H9 (cell line): ENCODE results near the gene PICALM. TPM values are rescaled to one million over a fixed set of nuclear protein-coding genes. Genes with fewer than 3 reads are reported as not detected.

Experiments
- DNase-seq: peaks from one replicate; pipeline ENCODE4 v3.0.0-alpha.2; 2017
- H2AFZ ChIP-seq: one replicate; pipeline ENCODE4 v1.6.1; 2013; ENCODE audit warnings: mild to moderate bottlenecking, low read length, control low read depth, moderate library complexity
- H2AK5ac ChIP-seq: 2 replicates; pipeline ENCODE4 v1.6.1; 2013; ENCODE audit warnings: low read length, control low read depth, mixed read lengths; ENCODE audit not compliant: insufficient read length
- H2BK120ac ChIP-seq: one replicate; pipeline ENCODE4 v1.6.1; 2013; ENCODE audit warnings: low read depth, mild to moderate bottlenecking, low read length, control low read depth, inconsistent platforms; ENCODE audit not compliant: poor library complexity, severe bottlenecking
- H2BK12ac ChIP-seq: 2 replicates; pipeline ENCODE4 v1.6.1; 2013; ENCODE audit warnings: low read length, control low read depth, mixed read lengths, low read depth; ENCODE audit not compliant: insufficient read length
- H2BK15ac ChIP-seq: 2 replicates; pipeline ENCODE4 v1.6.1; 2013; ENCODE audit warnings: low read depth, low read length, control low read depth
- H2BK20ac ChIP-seq: one replicate; pipeline ENCODE4 v1.6.1; 2013; ENCODE audit warnings: low read depth, mild to moderate bottlenecking, low read length, control low read depth, inconsistent platforms; ENCODE audit not compliant: poor library complexity, severe bottlenecking
- H2BK5ac ChIP-seq: 2 replicates; pipeline ENCODE4 v1.6.1; 2013; ENCODE audit warnings: low read length, control low read depth, mixed read lengths; ENCODE audit not compliant: insufficient read length
- H3K14ac ChIP-seq: 2 replicates; pipeline ENCODE4 v1.6.1; 2013; ENCODE audit warnings: low read length, control low read depth; ENCODE audit not compliant: insufficient read depth
- H3K18ac ChIP-seq: 2 replicates; pipeline ENCODE4 v1.6.1; 2013; ENCODE audit warnings: low read depth, mild to moderate bottlenecking, mixed read lengths, low read length, control low read depth; ENCODE audit not compliant: insufficient read length
- H3K23ac ChIP-seq: 2 replicates; pipeline ENCODE4 v1.6.1; 2013; ENCODE audit warnings: low read length, control low read depth, mixed read lengths, low read depth; ENCODE audit not compliant: insufficient read length
- H3K23me2 ChIP-seq: 2 replicates; pipeline ENCODE4 v1.6.1; 2013; ENCODE audit warnings: low read depth, mild to moderate bottlenecking, mixed read lengths, low read length, control low read depth; ENCODE audit not compliant: insufficient read length, poor library complexity, severe bottlenecking
- H3K27ac ChIP-seq: 2 replicates; pipeline ENCODE4 v1.5.1; 2013; ENCODE audit warnings: low read length, control low read depth, mixed read lengths, low read depth; ENCODE audit not compliant: insufficient read length
- H3K27me3 ChIP-seq: 2 replicates; pipeline ENCODE4 v1.6.1; 2013; ENCODE audit warnings: low read length, control low read depth, inconsistent platforms; ENCODE audit not compliant: insufficient read depth
- H3K4ac ChIP-seq: 2 replicates; pipeline ENCODE4 v1.6.1; 2013; ENCODE audit warnings: low read depth, mild to moderate bottlenecking, control low read depth, inconsistent platforms, low read length, moderate library complexity
- H3K4me1 ChIP-seq: 2 replicates; pipeline ENCODE4 v1.6.1; 2013; ENCODE audit warnings: low read length, control low read depth, inconsistent platforms; ENCODE audit not compliant: insufficient read depth
- H3K4me2 ChIP-seq: 2 replicates; pipeline ENCODE4 v1.6.1; 2013; ENCODE audit warnings: low read length, control low read depth, mixed read lengths; ENCODE audit not compliant: insufficient read length, insufficient read depth
- H3K56ac ChIP-seq: 2 replicates; pipeline ENCODE4 v1.6.1; 2013; ENCODE audit warnings: low read depth, mild to moderate bottlenecking, mixed read lengths, low read length, control low read depth; ENCODE audit not compliant: insufficient read length
- H3K79me1 ChIP-seq: 2 replicates; pipeline ENCODE4 v1.6.1; 2013; ENCODE audit warnings: low read depth, mild to moderate bottlenecking, moderate library complexity, low read length, control low read depth, inconsistent platforms; ENCODE audit not compliant: insufficient read depth, poor library complexity, severe bottlenecking
- H3K79me2 ChIP-seq: 2 replicates; pipeline ENCODE4 v1.6.1; 2013; ENCODE audit warnings: low read length, control low read depth, inconsistent platforms; ENCODE audit not compliant: insufficient read depth
- H3K9ac ChIP-seq: 2 replicates; pipeline ENCODE4 v1.6.1; 2013; ENCODE audit warnings: low read length, control low read depth, mixed read lengths; ENCODE audit not compliant: insufficient read length; ENCODE audit errors: extremely low read depth
- H3K9me3 ChIP-seq: one replicate; pipeline ENCODE4 v1.6.1; 2013; ENCODE audit warnings: low read depth, low read length, inconsistent platforms; ENCODE audit not compliant: control insufficient read depth
- H3T11ph ChIP-seq: one replicate; pipeline ENCODE4 v1.6.1; 2013; ENCODE audit warnings: mild to moderate bottlenecking, low read length, control low read depth, inconsistent platforms
- H4K20me1 ChIP-seq: one replicate; pipeline ENCODE4 v1.6.1; 2013; ENCODE audit not compliant: control insufficient read depth, insufficient read length, insufficient read depth
- H4K5ac ChIP-seq: 2 replicates; pipeline ENCODE4 v1.6.1; 2013; ENCODE audit warnings: low read depth, mild to moderate bottlenecking, mixed read lengths, low read length, control low read depth; ENCODE audit not compliant: insufficient read length
- H4K8ac ChIP-seq: replicated peaks from 2 replicates; pipeline ENCODE4 v1.6.1; 2013; ENCODE audit warnings: low read length, control low read depth, mixed read lengths, low read depth; ENCODE audit not compliant: insufficient read length
- H4K91ac ChIP-seq: 2 replicates; pipeline ENCODE4 v1.6.1; 2013; ENCODE audit warnings: low read depth, mild to moderate bottlenecking, moderate library complexity, mixed read lengths, low read length, control low read depth; ENCODE audit not compliant: insufficient read length
- H3K27ac Mint-ChIP-seq, 3 experiments: 2 replicates in 2 of 3; 3 replicates in 1 of 3; pipeline ENCODE4 v1.8.0; 2020 to 2021; ENCODE audit warnings: mixed read lengths in 3 of 3, mild to moderate bottlenecking in 1 of 3, moderate library complexity in 1 of 3
- H3K27me3 Mint-ChIP-seq: 2 replicates; pipeline ENCODE4 v1.8.0; 2021; ENCODE audit warnings: low read depth, mild to moderate bottlenecking, moderate library complexity, mixed read lengths
- H3K36me3 Mint-ChIP-seq, 3 experiments: 2 replicates in 2 of 3; 3 replicates in 1 of 3; pipeline ENCODE4 v1.8.0; 2020 to 2021; ENCODE audit warnings: low read depth in 3 of 3, mixed read lengths in 3 of 3; ENCODE audit not compliant: insufficient read depth in 1 of 3
- H3K4me1 Mint-ChIP-seq, 2 experiments: 2 replicates each; pipeline ENCODE4 v1.8.0; 2020; ENCODE audit warnings: mixed read lengths in 2 of 2
- H3K4me3 Mint-ChIP-seq, 2 experiments: 2 replicates in 1 of 2; 3 replicates in 1 of 2; pipeline ENCODE4 v1.8.0; 2020 to 2021; ENCODE audit warnings: mild to moderate bottlenecking in 2 of 2, mixed read lengths in 2 of 2, moderate library complexity in 1 of 2
- H3K9me3 Mint-ChIP-seq, 2 experiments: 2 replicates in 1 of 2; 3 replicates in 1 of 2; pipeline ENCODE4 v1.8.0; 2020; ENCODE audit warnings: mild to moderate bottlenecking in 2 of 2, mixed read lengths in 2 of 2, moderate library complexity in 1 of 2
- CTCF ChIP-seq: fragments of 200-600 bp; sonication (generic); conservative IDR thresholded peaks from 3 replicates; pipeline ENCODE4 v1.8.0; 2021; ENCODE audit warnings: antibody characterized with exemption, mild to moderate bottlenecking
- WGBS: extraction: QIAGEN DNeasy Blood & Tissue Kit; methylation state at CpG from one replicate; pipeline ENCODE4 v1.1.7; 2013; ENCODE audit warnings: missing lambda C conversion rate, low lambda C conversion rate, mixed read lengths; ENCODE audit not compliant: insufficient read length; ENCODE audit errors: extremely low coverage; 5-methylcytosine and 5-hydroxymethylcytosine counted together
- total RNA-seq: library from RNA; stranded (reverse); gene quantifications from 2 replicates; pipeline ENCODE4 v1.2.1, GENCODE V29; 2021

PICALM gene
- total RNA-seq, 1 experiment from 2014 or later: 76.4 TPM

GRCh38 chr11:86072211-86072610 is 3.3 kb upstream of the PICALM start:
- H3K27ac Mint-ChIP-seq: no peak overlapping the region
- DNase-seq: no peak
- no CpG with 5 or more reads among the region's 5 CpGs for WGBS

More at GRCh38 chr11:86072211-86072610, 3.3 kb upstream of the PICALM start:
- Histone ChIP-seq H3K9me3 (no peaks in the 10 kb centered on the region), H2BK12ac (no peak overlapping the region), H3K14ac (no peak overlapping the region), H3K4ac (no peak overlapping the region), H4K91ac (no peak overlapping the region), H4K20me1 (no peaks in the 10 kb centered on the region), H3K79me2 (peaks cover 7% of the 10 kb centered on the region; the same call in 1 of the 2 replicates), H3K27me3 (no peaks in the 10 kb centered on the region), H3K18ac (no peak overlapping the region), H4K5ac (no peak overlapping the region), H2AFZ (no peak overlapping the region), H4K8ac (no peak overlapping the region), H3K4me2 (no peak overlapping the region), H3K56ac (no peak overlapping the region), H3K23me2 (peaks cover 2% of the 10 kb centered on the region), H3K79me1 (peaks cover 1% of the 10 kb centered on the region), H3K4me1 (no peaks in the 10 kb centered on the region; the same call in 1 of the 2 replicates), H2BK120ac (no peak overlapping the region), H2BK20ac (no peak overlapping the region), H2BK5ac (no peak overlapping the region), H3K27ac (no peak overlapping the region), H3K23ac (no peak overlapping the region), H3T11ph (no peak overlapping the region), H3K9ac (no peak overlapping the region), H2BK15ac (no peak overlapping the region), H2AK5ac (no peak overlapping the region)
- Mint-ChIP-seq H3K4me1 (peaks cover 13 to 15% of the 10 kb centered on the region in 2 experiments), H3K36me3 (0 out of 7 replicates have a peak, but pooled peaks cover 0 to 3% (median 0%) of the 10 kb centered on the region in 3 experiments), H3K27me3 (no peaks in the 10 kb centered on the region; the same call in 1 of the 2 replicates), H3K4me3 (no peak overlapping the region), H3K9me3 (no peaks in the 10 kb centered on the region; a peak in 1 of 5 replicates)
- no peak for TF ChIP-seq CTCF
